H9 (cell line): ENCODE data around the gene APP. TPM values are rescaled to one million over a fixed set of nuclear protein-coding genes. Genes with fewer than 3 reads are reported as not detected.
A peak's percentile ranks its signal among the peaks of the same experiment; 100 is the strongest.

Experiments
- DNase-seq: peaks from one replicate; pipeline ENCODE4 v3.0.0-alpha.2; 2017
- H2AFZ ChIP-seq: one replicate; pipeline ENCODE4 v1.6.1; 2013; ENCODE audit warnings: mild to moderate bottlenecking, low read length, control low read depth, moderate library complexity
- H2AK5ac ChIP-seq: 2 replicates; pipeline ENCODE4 v1.6.1; 2013; ENCODE audit warnings: low read length, control low read depth, mixed read lengths; ENCODE audit not compliant: insufficient read length
- H2BK120ac ChIP-seq: one replicate; pipeline ENCODE4 v1.6.1; 2013; ENCODE audit warnings: low read depth, mild to moderate bottlenecking, low read length, control low read depth, inconsistent platforms; ENCODE audit not compliant: poor library complexity, severe bottlenecking
- H2BK12ac ChIP-seq: 2 replicates; pipeline ENCODE4 v1.6.1; 2013; ENCODE audit warnings: low read length, control low read depth, mixed read lengths, low read depth; ENCODE audit not compliant: insufficient read length
- H2BK15ac ChIP-seq: 2 replicates; pipeline ENCODE4 v1.6.1; 2013; ENCODE audit warnings: low read depth, low read length, control low read depth
- H2BK20ac ChIP-seq: one replicate; pipeline ENCODE4 v1.6.1; 2013; ENCODE audit warnings: low read depth, mild to moderate bottlenecking, low read length, control low read depth, inconsistent platforms; ENCODE audit not compliant: poor library complexity, severe bottlenecking
- H2BK5ac ChIP-seq: 2 replicates; pipeline ENCODE4 v1.6.1; 2013; ENCODE audit warnings: low read length, control low read depth, mixed read lengths; ENCODE audit not compliant: insufficient read length
- H3K14ac ChIP-seq: 2 replicates; pipeline ENCODE4 v1.6.1; 2013; ENCODE audit warnings: low read length, control low read depth; ENCODE audit not compliant: insufficient read depth
- H3K18ac ChIP-seq: 2 replicates; pipeline ENCODE4 v1.6.1; 2013; ENCODE audit warnings: low read depth, mild to moderate bottlenecking, mixed read lengths, low read length, control low read depth; ENCODE audit not compliant: insufficient read length
- H3K23ac ChIP-seq: 2 replicates; pipeline ENCODE4 v1.6.1; 2013; ENCODE audit warnings: low read length, control low read depth, mixed read lengths, low read depth; ENCODE audit not compliant: insufficient read length
- H3K23me2 ChIP-seq: 2 replicates; pipeline ENCODE4 v1.6.1; 2013; ENCODE audit warnings: low read depth, mild to moderate bottlenecking, mixed read lengths, low read length, control low read depth; ENCODE audit not compliant: insufficient read length, poor library complexity, severe bottlenecking
- H3K27ac ChIP-seq: 2 replicates; pipeline ENCODE4 v1.5.1; 2013; ENCODE audit warnings: low read length, control low read depth, mixed read lengths, low read depth; ENCODE audit not compliant: insufficient read length
- H3K27me3 ChIP-seq: 2 replicates; pipeline ENCODE4 v1.6.1; 2013; ENCODE audit warnings: low read length, control low read depth, inconsistent platforms; ENCODE audit not compliant: insufficient read depth
- H3K4ac ChIP-seq: 2 replicates; pipeline ENCODE4 v1.6.1; 2013; ENCODE audit warnings: low read depth, mild to moderate bottlenecking, control low read depth, inconsistent platforms, low read length, moderate library complexity
- H3K4me1 ChIP-seq: 2 replicates; pipeline ENCODE4 v1.6.1; 2013; ENCODE audit warnings: low read length, control low read depth, inconsistent platforms; ENCODE audit not compliant: insufficient read depth
- H3K4me2 ChIP-seq: 2 replicates; pipeline ENCODE4 v1.6.1; 2013; ENCODE audit warnings: low read length, control low read depth, mixed read lengths; ENCODE audit not compliant: insufficient read length, insufficient read depth
- H3K56ac ChIP-seq: 2 replicates; pipeline ENCODE4 v1.6.1; 2013; ENCODE audit warnings: low read depth, mild to moderate bottlenecking, mixed read lengths, low read length, control low read depth; ENCODE audit not compliant: insufficient read length
- H3K79me1 ChIP-seq: 2 replicates; pipeline ENCODE4 v1.6.1; 2013; ENCODE audit warnings: low read depth, mild to moderate bottlenecking, moderate library complexity, low read length, control low read depth, inconsistent platforms; ENCODE audit not compliant: insufficient read depth, poor library complexity, severe bottlenecking
- H3K79me2 ChIP-seq: 2 replicates; pipeline ENCODE4 v1.6.1; 2013; ENCODE audit warnings: low read length, control low read depth, inconsistent platforms; ENCODE audit not compliant: insufficient read depth
- H3K9ac ChIP-seq: 2 replicates; pipeline ENCODE4 v1.6.1; 2013; ENCODE audit warnings: low read length, control low read depth, mixed read lengths; ENCODE audit not compliant: insufficient read length; ENCODE audit errors: extremely low read depth
- H3K9me3 ChIP-seq: one replicate; pipeline ENCODE4 v1.6.1; 2013; ENCODE audit warnings: low read depth, low read length, inconsistent platforms; ENCODE audit not compliant: control insufficient read depth
- H3T11ph ChIP-seq: one replicate; pipeline ENCODE4 v1.6.1; 2013; ENCODE audit warnings: mild to moderate bottlenecking, low read length, control low read depth, inconsistent platforms
- H4K20me1 ChIP-seq: one replicate; pipeline ENCODE4 v1.6.1; 2013; ENCODE audit not compliant: control insufficient read depth, insufficient read length, insufficient read depth
- H4K5ac ChIP-seq: 2 replicates; pipeline ENCODE4 v1.6.1; 2013; ENCODE audit warnings: low read depth, mild to moderate bottlenecking, mixed read lengths, low read length, control low read depth; ENCODE audit not compliant: insufficient read length
- H4K8ac ChIP-seq: replicated peaks from 2 replicates; pipeline ENCODE4 v1.6.1; 2013; ENCODE audit warnings: low read length, control low read depth, mixed read lengths, low read depth; ENCODE audit not compliant: insufficient read length
- H4K91ac ChIP-seq: 2 replicates; pipeline ENCODE4 v1.6.1; 2013; ENCODE audit warnings: low read depth, mild to moderate bottlenecking, moderate library complexity, mixed read lengths, low read length, control low read depth; ENCODE audit not compliant: insufficient read length
- H3K27ac Mint-ChIP-seq, 3 experiments: 2 replicates in 2 of 3; 3 replicates in 1 of 3; pipeline ENCODE4 v1.8.0; 2020 to 2021; ENCODE audit warnings: mixed read lengths in 3 of 3, mild to moderate bottlenecking in 1 of 3, moderate library complexity in 1 of 3
- H3K27me3 Mint-ChIP-seq: 2 replicates; pipeline ENCODE4 v1.8.0; 2021; ENCODE audit warnings: low read depth, mild to moderate bottlenecking, moderate library complexity, mixed read lengths
- H3K36me3 Mint-ChIP-seq, 3 experiments: 2 replicates in 2 of 3; 3 replicates in 1 of 3; pipeline ENCODE4 v1.8.0; 2020 to 2021; ENCODE audit warnings: low read depth in 3 of 3, mixed read lengths in 3 of 3; ENCODE audit not compliant: insufficient read depth in 1 of 3
- H3K4me1 Mint-ChIP-seq, 2 experiments: 2 replicates each; pipeline ENCODE4 v1.8.0; 2020; ENCODE audit warnings: mixed read lengths in 2 of 2
- H3K4me3 Mint-ChIP-seq, 2 experiments: 2 replicates in 1 of 2; 3 replicates in 1 of 2; pipeline ENCODE4 v1.8.0; 2020 to 2021; ENCODE audit warnings: mild to moderate bottlenecking in 2 of 2, mixed read lengths in 2 of 2, moderate library complexity in 1 of 2
- H3K9me3 Mint-ChIP-seq, 2 experiments: 2 replicates in 1 of 2; 3 replicates in 1 of 2; pipeline ENCODE4 v1.8.0; 2020; ENCODE audit warnings: mild to moderate bottlenecking in 2 of 2, mixed read lengths in 2 of 2, moderate library complexity in 1 of 2
- CTCF ChIP-seq: fragments of 200-600 bp; sonication (generic); conservative IDR thresholded peaks from 3 replicates; pipeline ENCODE4 v1.8.0; 2021; ENCODE audit warnings: antibody characterized with exemption, mild to moderate bottlenecking
- WGBS: extraction: QIAGEN DNeasy Blood & Tissue Kit; methylation state at CpG from one replicate; pipeline ENCODE4 v1.1.7; 2013; ENCODE audit warnings: missing lambda C conversion rate, low lambda C conversion rate, mixed read lengths; ENCODE audit not compliant: insufficient read length; ENCODE audit errors: extremely low coverage; 5-methylcytosine and 5-hydroxymethylcytosine counted together
- total RNA-seq: library from RNA; stranded (reverse); gene quantifications from 2 replicates; pipeline ENCODE4 v1.2.1, GENCODE V29; 2021

APP gene
- total RNA-seq, 1 experiment from 2014 or later = 380 TPM

DNA sequence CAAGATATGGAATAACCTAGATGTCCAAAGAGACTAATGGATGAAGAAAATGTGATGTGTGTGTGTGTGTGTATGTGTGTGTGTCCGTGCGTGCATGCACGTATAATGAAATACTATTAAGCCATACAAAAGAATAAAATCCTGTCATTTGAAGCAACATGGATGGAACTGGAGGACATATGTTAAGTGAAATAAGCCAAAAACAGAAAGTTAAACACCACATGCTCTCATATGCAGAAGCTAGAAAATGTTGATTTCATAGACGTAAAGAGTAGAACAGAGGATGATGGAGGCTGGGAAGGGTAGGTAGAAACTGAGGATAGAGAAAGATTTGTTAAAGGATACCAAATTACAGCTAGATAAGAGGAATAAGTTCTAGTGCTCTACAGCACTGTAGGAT is 133.7 kb downstream of the APP start:
- H3K79me2 ChIP-seq = peaks cover 14% of the 10 kb centered on the region; the same call in 1 of the 2 replicates
- H4K8ac ChIP-seq = no peak overlapping the region

More for the DNA sequence above, 133.7 kb downstream of the APP start:
- Histone ChIP-seq H3K23ac (no peak overlapping the region), H3K79me1 (peaks cover 4% of the 10 kb centered on the region), H3K9ac (no peak overlapping the region), H3K27me3 (no peaks in the 10 kb centered on the region), H3K27ac (no peak overlapping the region), H3K9me3 (no peaks in the 10 kb centered on the region), H2BK120ac (no peak overlapping the region), H2BK12ac (no peak overlapping the region), H2BK5ac (no peak overlapping the region), H3K56ac (no peak overlapping the region), H3K4me1 (no peaks in the 10 kb centered on the region), H3K23me2 (no peaks in the 10 kb centered on the region), H2BK15ac (no peak overlapping the region), H2AFZ (no peak overlapping the region), H3K18ac (no peak overlapping the region), H3K14ac (no peak overlapping the region), H3T11ph (no peak overlapping the region), H2AK5ac (no peak overlapping the region), H4K91ac (no peak overlapping the region), H3K4me2 (no peak overlapping the region), H4K5ac (no peak overlapping the region), H3K4ac (no peak overlapping the region), H4K20me1 (no peaks in the 10 kb centered on the region), H2BK20ac (no peak overlapping the region)
- WGBS = no CpG with 5 or more reads among the region's 4 CpGs
- H3K27me3 Mint-ChIP-seq = no peaks in the 10 kb centered on the region
- peaks cover 32 to 33% of the 10 kb centered on the region in 2 experiments for H3K4me1 Mint-ChIP-seq
- H3K27ac Mint-ChIP-seq = 0 out of 7 replicates have a peak overlapping the region, but pooled peaks of 1 of the 3 experiments have one; percentile 2
- H3K36me3 Mint-ChIP-seq = peaks cover 14 to 19% (median 16%) of the 10 kb centered on the region in 3 experiments; a peak in 6 of 7 replicates
- TF ChIP-seq CTCF = no peak
- H3K4me3 Mint-ChIP-seq = no peak overlapping the region
- DNase-seq = no peak
- H3K9me3 Mint-ChIP-seq = peaks cover 0 to 2% of the 10 kb centered on the region in 2 experiments; a peak in 1 of 5 replicates
